ENCODE results near the gene CALCOCO2. TPM values are rescaled to one million over a fixed set of nuclear protein-coding genes. Genes with fewer than 3 reads are reported as not detected.
"Not testable (repeated sequence)": the region's sequence is repeated elsewhere in the genome, so short reads cannot be mapped to it uniquely, and the experiment has no call there.

Gene CALCOCO2
- total and polyA plus RNA-seq, 2 experiments from 2014 or later, result 14.4 to 16.3 TPM

GRCh38 chr17:48795444-48796162 lies 35.2 kb upstream of the CALCOCO2 start:
- Mint-ChIP-seq H3K4me3 (no peak overlapping the region), H3K27ac (no peak overlapping the region), H3K9me3 (no peaks in the 10 kb centered on the region), H3K4me1 (peaks cover 4% of the 10 kb centered on the region), H3K36me3 (ENCODE audit: low read depth) (no peaks in the 10 kb centered on the region), H3K27me3 (ENCODE audit: insufficient read depth, low read depth, poor library complexity) (peaks cover 9% of the 10 kb centered on the region)
- no peaks in the 10 kb centered on the region for H3K9me2 ChIP-seq (ENCODE audit: insufficient read depth)
- H3K4me2 ChIP-seq, result no peak overlapping the region
- H3K4me3 ChIP-seq, result no peak overlapping the region
- H3K27ac ChIP-seq (ENCODE audit: low read depth), result no peak overlapping the region
- no peak overlapping the region for H2AFZ ChIP-seq
- ATAC-seq, result no peak
- no peaks in the 10 kb centered on the region for H3K79me2 ChIP-seq (replicated peaks; ENCODE audit: insufficient read depth)
- no peaks in the 10 kb centered on the region for H3K36me3 ChIP-seq (ENCODE audit: insufficient read depth)
- peaks cover 7% of the 10 kb centered on the region; the same call in 1 of the 2 replicates for H3K27me3 ChIP-seq (ENCODE audit: insufficient read depth)
- DNase-seq (ENCODE audit: low spot score), result no peak
- H3F3A ChIP-seq (replicated peaks; ENCODE audit: low read depth), result 0 out of 2 replicates have a peak, but pooled peaks cover 2% of the 10 kb centered on the region
- H4K20me1 ChIP-seq (replicated peaks; ENCODE audit: insufficient read depth), result no peaks in the 10 kb centered on the region
- no peak for TF ChIP-seq EZH2 (IDR thresholded peaks at IDR 0.05; ENCODE audit: low read depth, unreplicated experiment)
- no peak for TF ChIP-seq REST (IDR thresholded peaks at IDR 0.05; ENCODE audit: unreplicated experiment)
- TF ChIP-seq CTCF (conservative IDR thresholded peaks at IDR 0.05; ENCODE audit: low read depth in 2 of 2), result no peak
- no peak for TF ChIP-seq ETS1 (IDR thresholded peaks at IDR 0.05)
- H3K4me1 ChIP-seq (ENCODE audit: insufficient read depth), result no peaks in the 10 kb centered on the region

- H3K9me3 Mint-ChIP-seq; ATAC-seq; H3K27me3 Mint-ChIP-seq (ENCODE audit: insufficient read depth, low read depth, poor library complexity); H3K27ac Mint-ChIP-seq; H3K36me3 ChIP-seq (ENCODE audit: insufficient read depth); H3K36me3 Mint-ChIP-seq (ENCODE audit: low read depth); H3K4me2 ChIP-seq; H3K4me3 ChIP-seq; H3K27me3 ChIP-seq (ENCODE audit: insufficient read depth); H3F3A ChIP-seq (replicated peaks; ENCODE audit: low read depth); H4K20me1 ChIP-seq (replicated peaks; ENCODE audit: insufficient read depth); DNase-seq (ENCODE audit: low spot score); H3K79me2 ChIP-seq (replicated peaks; ENCODE audit: insufficient read depth); H3K4me1 Mint-ChIP-seq; H3K27ac ChIP-seq (ENCODE audit: low read depth); H2AFZ ChIP-seq; H3K4me3 Mint-ChIP-seq; H3K9me2 ChIP-seq (ENCODE audit: insufficient read depth); H3K4me1 ChIP-seq (ENCODE audit: insufficient read depth): not testable (repeated sequence)
Measured at GRCh38 chr17:48796163-48796522, 34.7 kb upstream of the CALCOCO2 start.
